Hematopoietic multipotent progenitor cell treated with erythropoietin and hydrocortisone succinate and interleukin-3 and kit ligand, for 8 days (in vitro differentiated cells): Measurements from ENCODE around the gene ADSL.

Experiments
- DNase-seq: peaks from one replicate; pipeline ENCODE4 v3.0.0-alpha.2; 2015

The ADSL gene

GRCh38 chr22:40328546-40329456 lies 17.5 kb upstream of the ADSL start:
- DNase-seq = peak; percentile 96

DNA sequence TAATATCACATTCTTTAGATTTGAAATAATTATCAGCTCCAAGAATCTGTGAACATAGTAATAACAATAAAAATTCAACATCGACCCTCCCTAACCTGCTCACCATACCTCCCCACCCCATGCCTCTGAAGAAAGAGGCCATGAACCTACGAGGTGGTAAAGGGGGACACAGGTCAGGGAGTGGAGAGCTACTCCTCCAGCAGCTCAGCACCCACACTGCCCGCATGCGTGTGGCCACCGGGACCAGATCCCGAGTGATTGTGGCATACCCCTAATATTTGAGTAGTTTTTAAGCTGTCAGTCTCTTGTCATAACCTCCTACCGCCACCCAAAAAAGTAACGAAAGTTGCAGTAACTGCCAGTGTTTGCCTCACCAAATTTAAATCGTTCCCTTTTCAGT lies 16.8 kb upstream of the ADSL start:
- no peak for DNase-seq

GRCh38 chr22:40330086-40330485 lies 16.2 kb upstream of the ADSL start:
- DNase-seq = no peak

- DNase-seq = no peak
Observed at GRCh38 chr22:40330615-40331014, 15.7 kb upstream of the ADSL start.

- no peak for DNase-seq
Observed at GRCh38 chr22:40331706-40332105, 14.6 kb upstream of the ADSL start.

DNA sequence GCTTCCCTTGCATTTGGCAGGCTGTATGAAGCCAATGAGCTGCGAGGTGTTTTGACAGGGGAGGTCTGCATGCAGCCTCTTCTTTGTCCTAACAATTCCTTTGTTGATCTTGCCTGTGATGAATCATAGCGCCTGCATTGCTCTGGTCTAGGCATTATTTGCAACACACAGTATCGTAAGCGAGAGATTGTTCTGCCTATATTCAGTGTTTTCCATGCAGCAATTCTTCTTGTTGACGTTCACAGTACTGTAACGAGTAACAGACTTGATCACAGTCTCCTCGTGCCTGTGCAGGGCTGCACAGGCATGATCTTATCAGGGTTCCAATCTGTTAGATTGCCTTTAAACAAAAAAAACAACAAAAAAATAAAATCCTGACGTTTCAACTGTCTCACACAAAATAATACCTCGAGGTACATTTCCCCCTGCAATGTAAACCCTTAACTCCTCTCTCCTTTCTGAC lies 13.9 kb upstream of the ADSL start:
- no peak for DNase-seq

- DNase-seq = no peak
Observed at GRCh38 chr22:40334060-40334459, 12.2 kb upstream of the ADSL start.

- no peak for DNase-seq
Observed at GRCh38 chr22:40334899-40335298, 11.4 kb upstream of the ADSL start.

DNA sequence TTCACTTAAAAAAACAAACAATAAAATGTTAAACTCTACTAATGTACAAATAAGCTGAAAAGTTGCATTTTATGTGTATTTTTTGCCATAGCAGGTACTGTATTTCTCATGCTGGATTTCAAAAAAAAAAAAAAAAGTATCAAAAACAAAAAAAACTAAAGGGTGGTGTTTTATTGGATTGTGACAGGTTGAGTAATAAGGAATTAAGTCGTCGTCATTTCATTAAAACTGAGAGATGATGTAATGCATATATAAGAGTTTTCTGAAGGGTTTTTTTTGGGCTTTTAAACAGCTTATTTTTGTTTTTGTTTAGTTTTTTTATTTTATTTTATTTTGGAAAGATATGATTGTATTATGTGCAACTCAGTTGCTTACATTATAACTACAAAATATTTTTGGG lies 10.9 kb upstream of the ADSL start:
- no peak for DNase-seq

GRCh38 chr22:40340044-40340443 lies 6.3 kb upstream of the ADSL start:
- no peak for DNase-seq

- no peak for DNase-seq
Observed at GRCh38 chr22:40341604-40342003, 4.7 kb upstream of the ADSL start.

DNA sequence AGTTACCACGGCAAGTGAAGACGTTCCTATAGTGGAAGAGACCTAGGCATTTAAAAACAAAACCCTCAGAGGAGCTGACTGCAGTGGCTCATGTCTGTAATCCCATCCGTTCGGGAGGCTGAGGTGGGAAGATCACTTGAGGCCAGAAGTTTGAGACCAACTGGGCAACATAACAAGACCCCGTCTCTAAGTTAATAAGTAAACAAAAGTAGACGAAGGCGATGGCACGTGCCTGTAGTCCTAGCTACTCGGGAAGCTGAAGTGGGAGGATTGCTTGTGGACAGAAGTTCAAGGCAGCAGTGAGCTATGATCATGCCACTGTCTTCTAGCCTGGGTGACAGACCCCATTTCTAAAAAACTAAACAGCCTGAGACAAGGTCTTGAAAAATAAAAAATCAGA lies 3.8 kb upstream of the ADSL start:
- no peak for DNase-seq

GRCh38 chr22:40345271-40345670 lies 1.0 kb upstream of the ADSL start:
- no peak for DNase-seq

- peak; percentile 66 for DNase-seq
Observed at GRCh38 chr22:40345815-40346184, 500 bp upstream of the ADSL start.

DNA sequence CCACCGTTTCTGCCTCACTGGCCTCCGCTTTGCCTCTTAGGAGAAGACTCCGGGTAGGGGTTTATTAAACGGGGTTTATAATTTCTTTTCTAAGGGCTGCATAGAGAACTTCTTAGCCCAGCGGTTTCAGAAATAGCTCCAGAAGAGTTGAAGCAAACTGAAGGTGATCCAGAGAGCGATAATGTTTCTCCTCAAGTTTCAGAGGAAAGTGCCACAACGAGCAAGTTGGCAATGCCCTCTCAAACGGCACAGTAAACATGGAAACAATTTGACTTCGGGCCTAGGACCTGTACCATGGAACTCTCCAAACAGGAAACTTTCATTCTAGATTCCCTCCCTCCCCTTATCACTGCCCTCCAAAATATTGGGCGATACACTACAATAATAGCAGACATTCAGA lies 1.0 kb downstream of the ADSL start:
- DNase-seq = peak; percentile 37

DNA sequence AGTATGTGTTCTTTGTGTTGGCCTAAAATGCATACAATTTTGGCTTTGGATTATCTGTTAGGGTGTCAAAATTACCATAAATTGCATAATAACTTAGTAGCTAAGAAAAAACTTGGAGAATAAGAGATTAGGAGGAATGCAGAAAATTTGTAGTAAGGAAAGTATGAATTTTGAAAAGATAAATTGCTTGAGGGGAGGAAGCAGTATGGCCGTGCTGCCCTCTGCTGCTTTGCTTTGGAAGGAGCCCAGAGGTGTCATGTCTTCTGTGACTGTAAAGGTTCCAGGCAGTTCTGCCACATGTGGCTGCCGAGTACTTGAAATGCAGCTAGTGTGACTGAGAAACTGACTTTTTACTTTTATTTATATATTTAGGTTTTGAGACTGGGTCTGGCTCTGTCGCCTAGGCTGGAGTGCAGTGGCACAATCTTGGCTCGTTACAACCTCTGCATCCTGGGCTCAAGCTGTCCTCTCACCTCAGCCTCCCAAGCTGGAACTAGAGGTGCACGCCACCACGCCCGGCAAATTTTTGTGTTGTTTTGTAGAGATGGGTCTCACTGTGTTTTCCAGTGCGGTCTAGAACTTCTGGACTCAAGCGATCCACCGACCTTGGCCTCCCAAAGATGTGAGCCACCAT lies 1.8 kb downstream of the ADSL start:
- DNase-seq = peak; percentile 73

DNA sequence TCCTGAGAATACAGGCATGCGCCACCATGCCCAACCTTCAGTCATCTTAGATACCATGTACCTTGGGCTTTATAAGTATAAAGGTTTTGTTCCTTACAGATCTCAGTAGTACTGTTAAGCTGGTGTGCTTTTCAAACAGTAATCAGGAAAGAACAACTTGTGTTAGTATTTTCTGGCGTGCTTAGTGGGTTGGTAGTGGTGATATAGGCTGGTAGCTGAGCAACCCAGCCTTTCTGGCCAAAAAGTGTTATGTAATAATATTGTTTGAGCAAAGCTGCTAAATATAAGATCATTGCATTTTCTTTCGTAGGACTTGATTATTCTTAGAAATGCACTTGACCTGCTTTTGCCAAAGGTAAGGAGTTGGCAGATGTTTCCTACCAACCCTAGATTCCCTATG lies 6.5 kb downstream of the ADSL start:
- DNase-seq = no peak

- no peak for DNase-seq
Observed at GRCh38 chr22:40361100-40361499, 14.8 kb downstream of the ADSL start.

DNA sequence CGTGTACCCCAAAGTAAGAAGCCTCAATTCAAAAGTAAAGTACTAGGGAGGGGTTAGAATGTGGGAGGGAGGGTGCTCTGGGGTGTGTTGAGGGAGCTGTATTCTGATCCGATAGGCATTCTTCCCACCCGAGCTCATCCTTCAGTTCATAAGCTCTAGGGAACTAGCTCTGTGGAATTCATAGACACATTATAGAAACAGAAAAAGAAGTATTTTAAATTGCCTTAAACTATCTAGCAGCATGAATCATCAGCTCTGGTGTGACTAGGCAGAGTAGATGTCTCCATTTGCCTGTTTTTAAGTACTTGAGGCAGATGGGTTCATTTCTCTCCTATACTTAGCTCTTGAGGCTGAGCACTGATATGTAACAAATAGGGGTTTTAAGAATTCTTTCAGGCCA lies 16.8 kb downstream of the ADSL start:
- no peak for DNase-seq

GRCh38 chr22:40364431-40364830 lies 18.1 kb downstream of the ADSL start:
- no peak for DNase-seq

- DNase-seq = no peak
Observed at GRCh38 chr22:40366068-40366467, 19.8 kb downstream of the ADSL start.

- no peak for DNase-seq
Observed at GRCh38 chr22:40367342-40367741, 21.0 kb downstream of the ADSL start.

DNA sequence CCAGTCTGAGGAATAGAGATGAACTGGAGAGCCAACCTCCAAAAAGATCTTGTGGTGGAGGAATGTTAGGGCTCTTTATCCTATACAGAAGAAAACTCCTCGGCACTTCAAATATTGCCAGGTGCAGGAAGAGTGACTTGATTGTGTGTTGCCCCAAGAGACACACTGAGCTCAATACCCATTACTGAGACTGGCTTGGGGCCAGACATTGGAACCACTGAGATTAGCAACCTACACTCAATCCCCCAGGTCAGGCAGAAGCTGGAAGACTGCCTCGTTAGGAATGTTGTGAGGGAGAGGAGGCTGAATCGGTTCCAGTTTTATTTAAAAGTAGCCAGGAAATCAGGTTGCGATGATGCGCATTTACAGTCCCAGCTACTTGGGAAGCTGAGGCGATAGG lies 21.7 kb downstream of the ADSL start:
- no peak for DNase-seq

GRCh38 chr22:40368836-40369235 lies 22.5 kb downstream of the ADSL start:
- DNase-seq = no peak

- no peak for DNase-seq
Observed at GRCh38 chr22:40374567-40374966, 28.3 kb downstream of the ADSL start.
